ENCODE results near the gene KRTAP9-7.
A peak's percentile ranks its signal among the peaks of the same experiment; 100 is the strongest.

The KRTAP9-7 gene

GRCh38 chr17:41271858-41272257 lies 3.6 kb upstream of the KRTAP9-7 start:
- no peak for DNase-seq (ENCODE audit: low spot score)

GRCh38 chr17:41278176-41278955 lies 2.9 kb downstream of the KRTAP9-7 start:
- no peak for DNase-seq (ENCODE audit: low spot score)

- DNase-seq (ENCODE audit: low spot score): no peak
Observed at GRCh38 chr17:41284043-41284442, 8.5 kb downstream of the KRTAP9-7 start.

GRCh38 chr17:41284546-41284945 lies 9.0 kb downstream of the KRTAP9-7 start:
- DNase-seq (ENCODE audit: low spot score): no peak

- DNase-seq (ENCODE audit: low spot score): no peak
Observed at GRCh38 chr17:41287050-41287449, 11.6 kb downstream of the KRTAP9-7 start.

- DNase-seq (ENCODE audit: low spot score): no peak
Observed at GRCh38 chr17:41294016-41294415, 18.5 kb downstream of the KRTAP9-7 start.

GRCh38 chr17:41296846-41297245 lies 21.3 kb downstream of the KRTAP9-7 start:
- no peak for DNase-seq (ENCODE audit: low spot score)

GRCh38 chr17:41298458-41299135 lies 23.1 kb downstream of the KRTAP9-7 start:
- no peak for DNase-seq (ENCODE audit: low spot score)

GRCh38 chr17:41301204-41301790 lies 25.8 kb downstream of the KRTAP9-7 start:
- DNase-seq (ENCODE audit: low spot score): no peak

- DNase-seq (ENCODE audit: low spot score): no peak
Observed at GRCh38 chr17:41301916-41302901, 26.7 kb downstream of the KRTAP9-7 start, which contains the start of gene KRTAP29-1. Gene KRTAP29-1, minus strand, starts transcription at chr17:41302851. Its CDS starts 0 bp downstream, at chr17:41302851.

- no peak for DNase-seq (ENCODE audit: low spot score)
Observed at GRCh38 chr17:41302981-41303380, 27.5 kb downstream of the KRTAP9-7 start.

- DNase-seq (ENCODE audit: low spot score): no peak
Observed at GRCh38 chr17:41304091-41304490, 28.6 kb downstream of the KRTAP9-7 start.

GRCh38 chr17:41307647-41308046 lies 32.1 kb downstream of the KRTAP9-7 start:
- DNase-seq (ENCODE audit: low spot score): no peak

GRCh38 chr17:41308251-41308917 lies 32.9 kb downstream of the KRTAP9-7 start:
- peak; percentile 11 for DNase-seq (ENCODE audit: low spot score)

- no peak for DNase-seq (ENCODE audit: low spot score)
Observed at GRCh38 chr17:41308918-41309359, 33.4 kb downstream of the KRTAP9-7 start, which contains the start of gene KRTAP16-1. Gene KRTAP16-1, minus strand, starts transcription at chr17:41309309. Its CDS starts 56 bp downstream, at chr17:41309253.

GRCh38 chr17:41311111-41311510 lies 35.6 kb downstream of the KRTAP9-7 start:
- DNase-seq (ENCODE audit: low spot score): no peak

GRCh38 chr17:41315204-41315794 lies 39.8 kb downstream of the KRTAP9-7 start, which contains the start of gene KRTAP17-1:
Gene KRTAP17-1, minus strand, starts transcription at chr17:41315710. Its CDS starts 60 bp downstream, at chr17:41315650.
- DNase-seq (ENCODE audit: low spot score): no peak

- no peak for DNase-seq (ENCODE audit: low spot score)
Observed at GRCh38 chr17:41315814-41316445, 40.4 kb downstream of the KRTAP9-7 start.

- no peak for DNase-seq (ENCODE audit: low spot score)
Observed at GRCh38 chr17:41318231-41318630, 42.7 kb downstream of the KRTAP9-7 start.
